Adipose tissue (tissue), 3 donors: ENCODE data around the gene PACRG. TPM values are rescaled to one million over a fixed set of nuclear protein-coding genes. Genes with fewer than 3 reads are reported as not detected.
A peak's percentile ranks its signal among the peaks of the same experiment; 100 is the strongest.

Source experiments
- H3K27ac ChIP-seq: one replicate; pipeline ENCODE4 v1.5.1; 2013; ENCODE audit warnings: low read depth, low read length
- WGBS, 3 donors: extraction: QIAGEN DNeasy Blood & Tissue Kit; methylation state at CpG; one replicate each; pipeline ENCODE4 v1.1.7; 2013; 5-methylcytosine and 5-hydroxymethylcytosine counted together
- polyA plus RNA-seq, 3 donors: library from polyadenylated mRNA; stranded (reverse); fragments of 200-250 nt; gene quantifications; one replicate each; pipeline ENCODE4 v1.2.3, GENCODE V29; 2013
- donor health status: healthy with polysubstance abuse.
- donor health status: Bipolar disorder and iron deficiency.
- donor health status: healthy.

PACRG gene
- polyA plus RNA-seq, 3 donors, result 0.34 to 4.8 TPM; not detected in 1

DNA sequence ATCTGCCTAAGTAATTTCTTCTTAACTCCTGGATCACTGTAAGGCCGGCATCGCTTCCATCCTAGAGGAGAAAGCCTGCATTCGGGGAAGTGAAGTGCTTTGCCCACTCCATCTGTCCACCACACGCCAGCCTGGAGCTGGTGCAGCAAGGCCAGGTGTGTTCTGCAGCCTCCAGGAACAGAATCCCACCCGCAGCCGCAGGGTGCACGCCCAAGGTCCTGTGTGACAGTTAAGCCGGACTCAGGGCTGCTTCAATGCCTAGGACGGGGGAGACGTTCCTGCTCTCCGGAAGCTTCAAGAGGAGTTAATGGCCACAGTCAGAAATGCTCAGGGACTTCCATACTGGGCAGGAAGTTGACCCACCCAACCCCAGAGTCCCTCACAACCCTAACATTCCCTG lies 600.6 kb downstream of the PACRG start:
- no peak overlapping the region for H3K27ac ChIP-seq
- 92 to 95% (median 94%) methylated on average over 11 of the region's 11 CpGs for WGBS, 3 donors

DNA sequence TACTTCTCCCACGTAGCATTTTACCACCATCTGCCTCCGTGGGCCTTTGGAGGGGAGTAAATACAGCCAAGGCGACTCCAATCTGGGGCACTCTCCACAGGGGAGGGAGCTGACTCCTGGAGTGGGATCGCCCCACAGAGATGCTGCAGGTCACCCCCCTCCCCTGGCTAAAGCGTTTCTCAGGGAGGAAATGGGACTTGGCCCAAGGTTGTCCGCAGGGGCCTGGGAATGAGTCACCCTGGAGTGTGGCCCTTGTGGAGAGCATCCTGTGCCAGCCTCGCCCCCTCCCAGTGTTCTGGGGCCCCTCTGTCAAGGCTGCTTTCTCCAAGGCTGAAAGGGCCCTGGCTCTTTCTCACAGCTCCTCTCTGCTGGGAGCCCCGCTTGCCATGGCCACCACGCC lies 602.2 kb downstream of the PACRG start:
- WGBS, 3 donors, result 52 to 80% (median 63%) methylated on average over 9 of the region's 9 CpGs
- no peak overlapping the region for H3K27ac ChIP-seq

DNA sequence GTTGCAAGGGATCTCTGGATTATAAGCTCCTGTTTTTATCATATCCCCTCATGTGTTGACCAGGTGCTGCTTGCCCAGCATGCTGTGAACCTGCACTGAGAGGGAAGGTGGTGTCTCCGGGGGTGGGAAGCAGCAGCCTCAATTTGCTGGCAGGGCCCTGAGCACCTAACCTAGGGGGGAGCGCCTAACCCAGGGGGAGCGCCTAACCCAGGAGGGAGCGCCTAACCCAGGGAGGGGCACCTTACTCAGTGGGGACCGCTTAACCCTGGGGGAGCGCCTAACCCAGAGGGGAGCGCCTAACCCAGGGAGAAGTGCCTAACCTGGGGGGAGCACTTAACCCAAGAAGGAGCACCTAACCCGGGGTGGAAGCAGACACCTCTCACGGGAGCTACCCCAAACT lies 603.5 kb downstream of the PACRG start:
- no peak overlapping the region for H3K27ac ChIP-seq
- WGBS, 3 donors, result 79 to 99% (median 89%) methylated on average over 9 of the region's 9 CpGs

- H3K27ac ChIP-seq, result no peak overlapping the region
- WGBS, 3 donors, result 82 to 89% (median 88%) methylated on average over 7 of the region's 7 CpGs
Observed at GRCh38 chr6:163332575-163332974, 604.8 kb downstream of the PACRG start.

DNA sequence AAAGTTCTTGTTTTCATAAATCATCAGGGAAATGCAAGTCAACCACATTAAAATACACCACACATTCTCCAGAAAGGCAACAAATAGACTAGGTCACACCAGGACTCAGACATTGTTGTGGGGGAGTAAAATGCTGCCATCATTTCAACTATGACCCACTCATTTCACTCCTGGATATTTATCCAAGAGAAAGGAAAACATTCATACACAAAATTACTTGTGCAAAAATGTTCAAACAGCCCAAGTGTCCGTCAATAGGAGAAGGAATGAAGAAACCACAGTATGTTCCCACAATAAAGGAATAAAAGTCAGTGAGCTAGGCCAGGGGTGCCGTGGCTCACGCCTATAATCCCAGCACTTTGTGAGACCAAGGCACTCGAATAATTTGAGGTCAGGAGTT lies 605.3 kb downstream of the PACRG start:
- WGBS, 3 donors, result 75 to 82% (median 76%) methylated on average over 4 of the region's 4 CpGs
- H3K27ac ChIP-seq, result no peak overlapping the region

- 53 to 71% (median 67%) methylated on average over 26 of the region's 26 CpGs for WGBS, 3 donors
- H3K27ac ChIP-seq, result no peak overlapping the region
Observed at GRCh38 chr6:163333701-163334663, 606.2 kb downstream of the PACRG start.

DNA sequence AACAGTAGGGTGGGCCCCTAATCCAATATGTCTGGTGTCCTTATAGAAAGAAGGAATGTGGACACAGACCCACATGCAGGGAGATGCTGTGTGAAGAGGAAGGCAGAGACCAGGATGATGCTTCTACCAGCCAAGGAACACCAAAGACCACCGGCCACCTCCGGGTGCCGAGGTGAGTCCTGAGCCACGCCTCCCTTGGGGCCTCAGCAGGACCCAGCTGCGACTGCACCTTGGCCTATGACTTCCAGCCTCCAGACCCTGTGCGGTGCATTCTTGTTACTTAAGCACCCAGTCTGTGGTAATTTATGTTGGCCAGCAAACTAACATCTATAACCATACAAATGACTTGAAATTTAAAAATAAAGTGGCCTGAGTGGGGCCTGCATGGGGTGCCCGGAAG lies 607.3 kb downstream of the PACRG start:
- H3K27ac ChIP-seq, result no peak overlapping the region
- WGBS, 3 donors, result 81 to 87% (median 85%) methylated on average over 7 of the region's 7 CpGs

DNA sequence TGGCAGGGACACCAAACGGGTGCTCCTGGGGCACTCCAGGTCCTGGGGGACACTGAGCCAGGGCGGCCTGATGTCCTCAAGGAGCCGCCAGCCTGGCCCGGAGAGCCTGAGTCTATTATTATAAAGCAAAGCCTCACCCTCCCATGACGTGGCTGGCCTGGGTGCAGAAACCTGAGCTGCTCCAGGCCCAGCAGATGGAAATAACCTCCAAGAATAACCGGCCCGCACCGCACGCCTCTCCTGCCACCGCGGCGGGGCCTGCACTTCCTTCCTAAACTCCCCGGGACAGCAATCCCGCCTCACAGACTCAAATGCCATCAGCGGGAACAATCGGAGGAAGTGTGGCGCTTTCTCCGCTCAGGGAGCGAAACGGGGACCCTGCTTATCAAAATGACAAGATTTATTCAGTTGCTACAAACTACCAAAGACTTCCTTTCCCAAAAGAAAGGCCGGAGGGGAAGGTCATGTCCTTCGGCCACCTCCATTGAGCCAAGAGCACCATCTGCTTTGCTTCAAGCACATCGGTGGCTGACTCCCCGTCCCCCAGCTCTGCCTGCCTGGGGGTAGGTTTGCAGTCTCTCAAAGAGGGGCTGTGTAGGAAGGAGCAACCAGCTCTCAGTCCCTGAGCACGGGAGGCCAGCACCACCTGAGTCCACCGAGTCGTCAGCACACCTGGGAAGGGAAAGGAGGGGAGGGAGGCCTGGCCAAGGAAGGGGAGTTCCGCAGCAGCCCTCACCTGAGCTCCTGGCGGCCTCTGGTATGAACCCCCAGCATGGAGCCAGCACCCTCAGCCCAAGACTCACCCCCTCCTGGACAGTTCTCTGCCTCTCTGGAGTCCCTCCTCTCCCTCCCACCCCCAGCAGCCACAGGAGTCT lies 608.1 kb downstream of the PACRG start:
- H3K27ac ChIP-seq, result peak overlapping the region; percentile 62
- WGBS, 3 donors, result 43 to 66% (median 51%) methylated on average over 27 to 29 of the region's 29 CpGs

DNA sequence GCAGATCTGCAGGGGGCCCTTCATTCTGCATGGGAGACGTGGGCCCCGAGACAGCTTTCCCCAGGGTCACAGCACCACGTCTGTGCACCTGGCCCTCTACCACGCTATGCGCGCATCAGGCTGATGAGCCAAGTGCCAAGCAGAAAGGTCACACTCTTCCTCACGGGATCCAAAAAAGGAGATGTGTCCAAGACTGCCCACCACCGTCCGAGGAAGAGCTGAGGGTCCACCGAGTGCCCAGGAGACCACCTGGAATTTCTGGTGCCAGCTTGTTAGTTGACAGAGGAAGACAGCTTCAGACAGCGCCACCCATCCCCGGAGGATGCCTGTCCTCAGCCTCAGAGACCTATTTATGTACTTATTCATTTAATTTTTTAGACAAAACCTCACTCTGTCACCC lies 609.2 kb downstream of the PACRG start:
- 91 to 94% (median 92%) methylated on average over 12 of the region's 12 CpGs for WGBS, 3 donors
- H3K27ac ChIP-seq, result no peak overlapping the region

- 87 to 89% (median 88%) methylated on average over 3 of the region's 3 CpGs for whole genome bisulfite sequencing, 3 donors
- H3K27ac ChIP-seq, result no peak overlapping the region
Observed at GRCh38 chr6:163337958-163338357, 610.2 kb downstream of the PACRG start.

- H3K27ac ChIP-seq, result no peak overlapping the region
- 76 to 78% (median 76%) methylated on average over 12 of the region's 12 CpGs for WGBS, 3 donors
Observed at GRCh38 chr6:163338671-163339405, 611.1 kb downstream of the PACRG start.

DNA sequence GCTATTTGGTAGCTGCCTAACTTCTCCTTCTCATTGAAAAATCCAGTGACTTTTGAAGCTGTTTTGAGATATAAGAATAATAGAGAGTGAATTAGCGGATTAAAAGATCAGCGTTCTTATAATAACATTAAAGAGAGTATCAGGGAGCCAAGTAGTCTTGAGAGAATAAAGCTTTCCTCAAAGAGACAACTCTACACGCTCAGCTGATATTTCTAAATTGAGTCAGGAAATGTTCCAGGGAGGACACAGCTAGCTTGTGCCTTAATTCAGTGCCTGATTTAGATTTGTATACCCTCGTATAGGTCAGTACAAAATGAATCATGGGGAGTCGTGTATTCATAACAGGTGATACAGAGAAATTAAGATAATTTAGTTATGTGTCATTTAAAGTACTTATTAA lies 611.7 kb downstream of the PACRG start:
- 64 to 77% (median 74%) methylated on average over 5 of the region's 5 CpGs for WGBS, 3 donors
- no peak overlapping the region for H3K27ac ChIP-seq

- WGBS, 3 donors, result 91 to 96% (median 95%) methylated on average over 19 of the region's 19 CpGs
- no peak overlapping the region for H3K27ac ChIP-seq
Observed at GRCh38 chr6:163340201-163340887, 612.6 kb downstream of the PACRG start.

- H3K27ac ChIP-seq, result no peak overlapping the region
- 75 to 85% (median 77%) methylated on average over 16 of the region's 16 CpGs for WGBS, 3 donors
Observed at GRCh38 chr6:163341224-163342061, 613.7 kb downstream of the PACRG start.

DNA sequence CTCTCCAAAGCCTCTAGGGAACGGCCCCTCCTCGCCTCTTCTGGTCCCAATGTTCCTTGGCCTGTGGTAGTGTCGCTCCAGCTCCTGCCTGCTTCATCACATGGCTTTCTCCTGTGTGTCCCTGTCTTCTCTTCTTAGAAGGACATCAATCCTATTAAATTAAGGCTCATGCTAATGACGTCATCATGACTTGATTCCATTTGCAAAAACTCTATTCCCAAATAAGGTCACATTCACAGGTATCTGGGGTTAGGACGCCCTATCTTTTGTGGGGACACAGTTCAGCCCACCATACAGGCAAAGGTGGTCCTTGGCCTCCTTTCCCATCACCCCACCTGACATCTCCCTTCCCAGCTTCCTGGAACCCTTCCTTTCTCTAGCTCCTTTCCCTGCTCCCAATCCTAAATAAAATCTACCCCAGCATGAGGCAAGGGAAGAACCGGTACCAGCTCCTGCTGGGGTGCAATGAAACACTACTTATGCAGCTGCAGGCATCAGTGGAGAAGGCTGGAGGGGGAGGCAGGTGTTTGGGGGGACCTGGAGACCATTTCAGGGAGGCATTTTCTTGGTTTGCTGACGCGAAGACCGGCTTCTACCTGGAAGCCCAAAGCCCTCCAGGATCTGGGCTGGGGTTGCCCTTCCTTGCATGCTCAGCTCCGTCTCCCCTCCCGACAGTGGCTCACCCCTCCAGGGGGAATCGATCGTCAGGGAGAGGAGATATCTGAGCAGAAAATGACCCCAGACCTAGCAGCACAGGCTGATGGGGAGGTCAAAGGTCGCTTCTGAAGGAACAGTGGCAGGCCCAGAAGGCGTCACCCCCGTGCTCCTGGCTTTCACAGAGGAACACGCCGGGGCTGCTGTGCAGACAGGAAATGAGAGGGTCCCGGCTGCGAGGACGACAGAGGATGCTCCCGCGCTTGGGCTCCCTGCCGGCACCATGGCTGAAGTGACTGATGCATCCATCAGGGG lies 615.1 kb downstream of the PACRG start:
- H3K27ac ChIP-seq, result no peak overlapping the region
- WGBS, 3 donors, result 80 to 82% (median 82%) methylated on average over 24 of the region's 24 CpGs

- 72 to 75% (median 75%) methylated on average over 8 of the region's 8 CpGs for WGBS, 3 donors
- no peak overlapping the region for H3K27ac ChIP-seq
Observed at GRCh38 chr6:163343609-163344008, 615.8 kb downstream of the PACRG start.
